ENCODE results near the gene SPC24. TPM values are rescaled to one million over a fixed set of nuclear protein-coding genes. Genes with fewer than 3 reads are reported as not detected.
A peak's percentile ranks its signal among the peaks of the same experiment; 100 is the strongest.
"Not testable (repeated sequence)": the region's sequence is repeated elsewhere in the genome, so short reads cannot be mapped to it uniquely, and the experiment has no call there.

The SPC24 gene
- total RNA-seq, 1 experiment from 2014 or later = 25.3 TPM

GRCh38 chr19:11136400-11137101 lies 19.0 kb downstream of the SPC24 start:
- Histone ChIP-seq H3K79me2 (ENCODE audit: low read length) (no peaks in the 10 kb centered on the region), H3K36me3 (ENCODE audit: insufficient read depth, low read length) (peaks cover 10% of the 10 kb centered on the region), H3K27ac (ENCODE audit: low read length) (no peak overlapping the region), H3K4me3 (ENCODE audit: low read length) (no peak overlapping the region), H3K9me3 (ENCODE audit: low read length) (no peaks in the 10 kb centered on the region), H3K4me2 (ENCODE audit: low read depth, low read length, poor library complexity, severe bottlenecking) (no peak overlapping the region), H3K27me3 (ENCODE audit: low read length) (no peaks in the 10 kb centered on the region), H4K20me1 (ENCODE audit: insufficient read depth, low read depth, low read length) (peaks cover 10% of the 10 kb centered on the region), H3K9me2 (replicated peaks; ENCODE audit: insufficient read depth, low read length) (no peaks in the 10 kb centered on the region), H2AFZ (ENCODE audit: low read length) (no peak overlapping the region), H3K4me1 (ENCODE audit: low read length) (peaks cover 5% of the 10 kb centered on the region; the same call in 1 of the 2 replicates), H3K9ac (ENCODE audit: low read length) (no peak overlapping the region)
- no peak for DNase-seq

DNA sequence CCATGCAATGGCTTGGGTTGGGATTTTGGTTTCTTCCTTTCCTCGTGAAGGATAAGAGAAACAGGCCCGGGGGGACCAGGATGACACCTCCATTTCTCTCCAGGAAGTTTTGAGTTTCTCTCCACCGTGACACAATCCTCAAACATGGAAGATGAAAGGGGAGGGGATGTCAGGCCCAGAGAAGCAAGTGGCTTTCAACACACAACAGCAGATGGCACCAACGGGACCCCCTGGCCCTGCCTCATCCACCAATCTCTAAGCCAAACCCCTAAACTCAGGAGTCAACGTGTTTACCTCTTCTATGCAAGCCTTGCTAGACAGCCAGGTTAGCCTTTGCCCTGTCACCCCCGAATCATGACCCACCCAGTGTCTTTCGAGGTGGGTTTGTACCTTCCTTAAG lies 24.1 kb downstream of the SPC24 start:
- no peak overlapping the region for H3K27ac ChIP-seq (ENCODE audit: low read length)
- no peak overlapping the region for H2AFZ ChIP-seq (ENCODE audit: low read length)
- peaks cover 48% of the 10 kb centered on the region for H3K36me3 ChIP-seq (ENCODE audit: insufficient read depth, low read length)
- no peaks in the 10 kb centered on the region for H3K9me2 ChIP-seq (replicated peaks; ENCODE audit: insufficient read depth, low read length)
- no peak overlapping the region for H3K4me2 ChIP-seq (ENCODE audit: low read depth, low read length, poor library complexity, severe bottlenecking)
- H3K4me3 ChIP-seq (ENCODE audit: low read length) = no peak overlapping the region
- H3K27me3 ChIP-seq (ENCODE audit: low read length) = no peaks in the 10 kb centered on the region
- no peak overlapping the region for H3K9ac ChIP-seq (ENCODE audit: low read length)
- no peaks in the 10 kb centered on the region for H3K9me3 ChIP-seq (ENCODE audit: low read length)
- no peaks in the 10 kb centered on the region for H3K79me2 ChIP-seq (ENCODE audit: low read length)
- DNase-seq = no peak
- peaks cover 22% of the 10 kb centered on the region for H4K20me1 ChIP-seq (ENCODE audit: insufficient read depth, low read depth, low read length)
- no peaks in the 10 kb centered on the region for H3K4me1 ChIP-seq (ENCODE audit: low read length)

DNA sequence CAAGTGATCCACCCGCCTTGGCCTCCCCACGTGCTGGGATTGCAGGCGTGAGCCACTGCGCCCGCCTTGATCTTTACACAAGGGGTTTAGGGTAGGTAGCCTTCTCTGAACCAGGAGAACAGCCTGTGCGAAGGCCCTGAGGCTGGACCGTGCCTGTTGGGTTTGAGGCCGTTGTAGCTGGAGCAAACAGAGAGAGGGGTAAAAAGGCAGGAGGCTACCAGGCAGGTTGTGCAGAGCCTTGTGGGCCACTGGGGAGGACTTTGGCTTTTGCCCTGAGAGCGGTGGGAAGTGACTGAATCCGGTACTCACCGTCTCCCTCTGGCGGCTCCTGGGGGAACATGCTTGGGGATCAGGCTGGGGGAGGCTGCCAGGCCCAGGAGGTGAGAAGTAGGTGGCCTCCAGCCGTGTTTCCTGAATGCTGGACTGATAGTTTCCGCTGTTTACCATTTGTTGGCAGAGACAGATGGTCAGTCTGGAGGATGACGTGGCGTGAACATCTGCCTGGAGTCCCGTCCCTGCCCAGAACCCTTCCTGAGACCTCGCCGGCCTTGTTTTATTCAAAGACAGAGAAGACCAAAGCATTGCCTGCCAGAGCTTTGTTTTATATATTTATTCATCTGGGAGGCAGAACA lies 24.6 kb downstream of the SPC24 start:
- peaks cover 51% of the 10 kb centered on the region for H3K36me3 ChIP-seq (ENCODE audit: insufficient read depth, low read length)
- no peak overlapping the region for H3K9ac ChIP-seq (ENCODE audit: low read length)
- H4K20me1 ChIP-seq (ENCODE audit: insufficient read depth, low read depth, low read length) = peaks cover 25% of the 10 kb centered on the region

GRCh38 chr19:11127905-11128304 lies 27.7 kb downstream of the SPC24 start:
- H4K20me1 ChIP-seq (ENCODE audit: insufficient read depth, low read depth, low read length) = peaks cover 28% of the 10 kb centered on the region
- no peak overlapping the region for H3K9ac ChIP-seq (ENCODE audit: low read length)
- H3K27me3 ChIP-seq (ENCODE audit: low read length) = no peaks in the 10 kb centered on the region
- H3K4me3 ChIP-seq (ENCODE audit: low read length) = no peak overlapping the region
- H3K79me2 ChIP-seq (ENCODE audit: low read length) = no peaks in the 10 kb centered on the region
- no peaks in the 10 kb centered on the region for H3K9me3 ChIP-seq (ENCODE audit: low read length)
- H3K4me2 ChIP-seq (ENCODE audit: low read depth, low read length, poor library complexity, severe bottlenecking) = no peak overlapping the region
- no peak overlapping the region for H2AFZ ChIP-seq (ENCODE audit: low read length)
- no peaks in the 10 kb centered on the region for H3K4me1 ChIP-seq (ENCODE audit: low read length)
- peaks cover 60% of the 10 kb centered on the region for H3K36me3 ChIP-seq (ENCODE audit: insufficient read depth, low read length)
- no peaks in the 10 kb centered on the region for H3K9me2 ChIP-seq (replicated peaks; ENCODE audit: insufficient read depth, low read length)
- no peak for DNase-seq
- H3K27ac ChIP-seq (ENCODE audit: low read length) = no peak overlapping the region

More for the DNA sequence above, 24.6 kb downstream of the SPC24 start:
- Histone ChIP-seq H3K79me2 (ENCODE audit: low read length) (no peaks in the 10 kb centered on the region), H3K4me3 (ENCODE audit: low read length) (no peak overlapping the region), H3K27ac (ENCODE audit: low read length) (no peak overlapping the region), H3K9me3 (ENCODE audit: low read length) (no peaks in the 10 kb centered on the region), H3K27me3 (ENCODE audit: low read length) (no peaks in the 10 kb centered on the region), H2AFZ (ENCODE audit: low read length) (no peak overlapping the region), H3K9me2 (replicated peaks; ENCODE audit: insufficient read depth, low read length) (no peaks in the 10 kb centered on the region), H3K4me2 (ENCODE audit: low read depth, low read length, poor library complexity, severe bottlenecking) (no peak overlapping the region), H3K4me1 (ENCODE audit: low read length) (no peaks in the 10 kb centered on the region)
- peak; percentile 89 for DNase-seq

DNA sequence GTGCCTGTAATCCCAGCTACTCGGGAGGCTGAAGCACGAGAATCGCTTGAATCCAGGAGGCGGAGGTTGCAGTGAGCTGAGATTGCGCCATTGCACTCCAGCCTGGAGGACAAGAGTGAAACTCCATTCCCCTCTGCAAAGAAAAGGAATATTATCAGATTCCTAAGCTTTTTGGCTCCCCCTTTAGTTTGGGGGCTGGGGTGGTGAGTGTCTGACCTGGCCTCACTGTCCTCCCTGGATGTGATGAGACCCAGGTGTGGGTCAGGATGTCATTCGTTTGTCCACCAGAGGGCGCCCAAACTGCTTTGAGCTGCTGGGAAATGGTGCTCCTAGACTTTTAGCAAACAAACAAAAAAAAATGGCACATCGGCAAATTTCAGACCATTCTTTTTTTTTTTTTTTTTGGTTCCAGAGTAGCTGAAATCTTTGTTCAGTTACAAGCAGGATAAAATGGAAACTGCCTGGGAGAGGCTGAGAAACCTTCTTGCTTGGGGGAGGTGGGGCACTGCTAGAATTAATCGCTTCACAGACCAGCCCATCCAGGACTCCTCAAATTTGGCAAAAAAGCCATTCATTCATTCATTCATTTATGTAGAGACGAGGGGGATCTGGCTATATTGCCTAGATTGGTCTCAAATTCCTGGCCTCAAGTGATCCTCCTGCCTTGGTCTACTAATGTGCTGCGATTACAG lies 29.4 kb downstream of the SPC24 start:
- Histone ChIP-seq H3K9me3 (ENCODE audit: low read length) (no peaks in the 10 kb centered on the region), H3K4me3 (ENCODE audit: low read length) (no peak overlapping the region)
- peak; percentile 90 for DNase-seq

GRCh38 chr19:11124157-11124556 lies 31.4 kb downstream of the SPC24 start:
- H3K9me2 ChIP-seq (replicated peaks; ENCODE audit: insufficient read depth, low read length); H3K9ac ChIP-seq (ENCODE audit: low read length); H3K4me1 ChIP-seq (ENCODE audit: low read length); H3K79me2 ChIP-seq (ENCODE audit: low read length); H2AFZ ChIP-seq (ENCODE audit: low read length); H3K27me3 ChIP-seq (ENCODE audit: low read length); DNase-seq; H3K9me3 ChIP-seq (ENCODE audit: low read length); H3K4me3 ChIP-seq (ENCODE audit: low read length); H3K27ac ChIP-seq (ENCODE audit: low read length); H3K4me2 ChIP-seq (ENCODE audit: low read depth, low read length, poor library complexity, severe bottlenecking): not testable (repeated sequence)
- Histone ChIP-seq H4K20me1 (ENCODE audit: insufficient read depth, low read depth, low read length) (peaks cover 16% of the 10 kb centered on the region; the same call in 1 of the 2 replicates), H3K36me3 (ENCODE audit: insufficient read depth, low read length) (peaks cover 49% of the 10 kb centered on the region)

More for the DNA sequence above, 29.4 kb downstream of the SPC24 start:
- Histone ChIP-seq H2AFZ (ENCODE audit: low read length) (no peak overlapping the region), H3K79me2 (ENCODE audit: low read length) (no peaks in the 10 kb centered on the region), H3K36me3 (ENCODE audit: insufficient read depth, low read length) (peaks cover 50% of the 10 kb centered on the region), H3K27ac (ENCODE audit: low read length) (no peak overlapping the region), H4K20me1 (ENCODE audit: insufficient read depth, low read depth, low read length) (peaks cover 17% of the 10 kb centered on the region), H3K9ac (ENCODE audit: low read length) (no peak overlapping the region), H3K9me2 (replicated peaks; ENCODE audit: insufficient read depth, low read length) (no peaks in the 10 kb centered on the region), H3K4me2 (ENCODE audit: low read depth, low read length, poor library complexity, severe bottlenecking) (no peak overlapping the region), H3K4me1 (ENCODE audit: low read length) (no peaks in the 10 kb centered on the region), H3K27me3 (ENCODE audit: low read length) (no peaks in the 10 kb centered on the region)

DNA sequence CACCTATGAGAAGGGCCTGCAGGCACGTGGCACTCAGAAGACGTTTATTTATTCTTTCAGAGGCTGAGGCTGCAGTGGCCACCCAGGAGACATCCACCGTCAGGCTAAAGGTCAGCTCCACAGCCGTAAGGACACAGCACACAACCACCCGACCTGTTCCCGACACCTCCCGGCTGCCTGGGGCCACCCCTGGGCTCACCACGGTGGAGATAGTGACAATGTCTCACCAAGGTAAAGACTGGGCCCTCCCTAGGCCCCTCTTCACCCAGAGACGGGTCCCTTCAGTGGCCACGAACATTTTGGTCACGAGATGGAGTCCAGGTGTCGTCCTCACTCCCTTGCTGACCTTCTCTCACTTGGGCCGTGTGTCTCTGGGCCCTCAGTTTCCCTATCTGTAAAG lies 32.5 kb downstream of the SPC24 start:
- DNase-seq = no peak
- Histone ChIP-seq H3K27ac (ENCODE audit: low read length) (no peak overlapping the region), H3K79me2 (ENCODE audit: low read length) (no peaks in the 10 kb centered on the region), H3K4me1 (ENCODE audit: low read length) (no peaks in the 10 kb centered on the region), H3K4me3 (ENCODE audit: low read length) (no peak overlapping the region), H3K36me3 (ENCODE audit: insufficient read depth, low read length) (peaks cover 46% of the 10 kb centered on the region), H2AFZ (ENCODE audit: low read length) (no peak overlapping the region), H3K27me3 (ENCODE audit: low read length) (no peaks in the 10 kb centered on the region), H3K9ac (ENCODE audit: low read length) (no peak overlapping the region), H3K9me2 (replicated peaks; ENCODE audit: insufficient read depth, low read length) (no peaks in the 10 kb centered on the region), H3K9me3 (ENCODE audit: low read length) (no peaks in the 10 kb centered on the region), H3K4me2 (ENCODE audit: low read depth, low read length, poor library complexity, severe bottlenecking) (no peak overlapping the region), H4K20me1 (ENCODE audit: insufficient read depth, low read depth, low read length) (peaks cover 16% of the 10 kb centered on the region; the same call in 1 of the 2 replicates)

DNA sequence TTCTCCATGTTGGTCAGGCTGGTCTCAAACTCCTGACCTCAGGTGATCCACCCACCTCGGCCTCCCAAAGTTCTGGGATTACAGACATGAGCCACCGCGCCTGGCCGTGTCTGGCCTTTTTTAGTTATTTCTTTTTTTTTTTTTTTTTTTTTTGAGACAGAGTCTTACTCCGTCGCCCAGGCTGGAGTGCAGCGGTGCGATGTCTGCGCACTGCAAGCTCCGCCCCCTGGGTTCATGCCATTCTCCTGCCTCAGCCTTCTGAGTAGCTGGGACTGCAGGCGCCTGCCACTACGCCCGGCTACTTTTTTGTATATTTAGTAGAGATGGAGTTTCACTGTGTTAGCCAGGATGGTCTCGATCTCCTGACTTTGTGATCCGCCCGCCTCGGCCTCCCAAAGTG lies 33.6 kb downstream of the SPC24 start:
- H3K9ac ChIP-seq (ENCODE audit: low read length); H3K4me2 ChIP-seq (ENCODE audit: low read depth, low read length, poor library complexity, severe bottlenecking); H3K4me1 ChIP-seq (ENCODE audit: low read length); H3K4me3 ChIP-seq (ENCODE audit: low read length); H3K27ac ChIP-seq (ENCODE audit: low read length); H3K79me2 ChIP-seq (ENCODE audit: low read length); H3K27me3 ChIP-seq (ENCODE audit: low read length); DNase-seq; H3K9me3 ChIP-seq (ENCODE audit: low read length); H3K9me2 ChIP-seq (replicated peaks; ENCODE audit: insufficient read depth, low read length); H2AFZ ChIP-seq (ENCODE audit: low read length): not testable (repeated sequence)
- H3K36me3 ChIP-seq (ENCODE audit: insufficient read depth, low read length) = peaks cover 43% of the 10 kb centered on the region
- H4K20me1 ChIP-seq (ENCODE audit: insufficient read depth, low read depth, low read length) = peaks cover 10% of the 10 kb centered on the region; the same call in 1 of the 2 replicates

Data from Karpas-422 (cell line).